GM12878 (cell line): ENCODE measurements around the gene JPT1. TPM values are rescaled to one million over a fixed set of nuclear protein-coding genes. Genes with fewer than 3 reads are reported as not detected.
"Not testable (repeated sequence)": the region's sequence is repeated elsewhere in the genome, so short reads cannot be mapped to it uniquely, and the experiment has no call there.

ENCODE experiments used
- ATAC-seq: fragments of 200-7000 bp; cut with Tn5 transposase; 3 replicates; pipeline ENCODE4 v1.9.1; 2020; ENCODE audit warnings: mild to moderate bottlenecking, moderate library complexity
- BruUV-seq: library from RNA; stranded (reverse); fragments of 400-500 nt; replicated peaks from 2 replicates; lab custom pipeline; 2021; lab: Mats Ljungman, UMichigan
- CTCF ChIA-PET: fragments of 300-600 bp; sonication (Branson Sonifier 250); formaldehyde crosslinking; extraction: SDS; loops from one replicate; lab custom pipeline; 2021; ENCODE audit warnings: inconsistent platforms; lab: Yijun Ruan, JAX
- POLR2A ChIA-PET: fragments of 350-600 bp; formaldehyde crosslinking; extraction: SDS; loops from one replicate; lab custom pipeline; 2021; ENCODE audit warnings: inconsistent platforms; lab: Charles Lee
- RAD21 ChIA-PET: fragments of 300-600 bp; sonication (Branson Sonifier 250); formaldehyde crosslinking; loops from one replicate; lab custom pipeline; 2023; ENCODE audit warnings: antibody characterized with exemption; ENCODE audit not compliant: unreplicated experiment; lab: Charles Lee
- SMC1A ChIA-PET: fragments of 300-600 bp; sonication (Branson Sonifier 250); formaldehyde crosslinking; loops from one replicate; lab custom pipeline; 2023; ENCODE audit not compliant: unreplicated experiment, uncharacterized antibody; lab: Charles Lee
- DNase-seq: peaks from one replicate; pipeline ENCODE4 v3.0.0-alpha.2; 2011; ENCODE audit warnings: low read depth, low spot score
- FAIRE-seq: peaks from 3 replicates; lab custom pipeline; 2011; peaks lifted over from hg19 to GRCh38; lab: Jason Lieb, UNC
- H2AFZ ChIP-seq: 2 replicates; pipeline ENCODE4 v1.6.0; 2011; ENCODE audit warnings: low read depth, low read length, control low read depth; ENCODE audit not compliant: control insufficient read depth
- H3K27ac ChIP-seq: 2 replicates; pipeline ENCODE4 v1.5.1; 2011; ENCODE audit warnings: control low read depth; ENCODE audit not compliant: control insufficient read depth, insufficient read depth
- H3K27me3 ChIP-seq, 2 experiments: replicated peaks in 1 of 2; 2 replicates each; pipeline versions ENCODE4 v1.6.0 to v1.6.1; 2011; ENCODE audit warnings: low read length in 1 of 2; ENCODE audit not compliant: control insufficient read depth in 2 of 2, insufficient read depth in 2 of 2
- H3K36me3 ChIP-seq, 2 experiments: 2 replicates each; pipeline ENCODE4 v1.5.1; 2011; ENCODE audit warnings: low read length in 1 of 2; ENCODE audit not compliant: control insufficient read depth in 2 of 2, insufficient read depth in 2 of 2
- H3K4me1 ChIP-seq: 2 replicates; pipeline ENCODE4 v1.6.1; 2011; ENCODE audit warnings: mild to moderate bottlenecking, low read length, moderate library complexity, mixed read lengths; ENCODE audit not compliant: control insufficient read depth, insufficient read depth
- H3K4me2 ChIP-seq: 2 replicates; pipeline ENCODE4 v1.6.0; 2011; ENCODE audit warnings: control low read depth; ENCODE audit not compliant: control insufficient read depth, insufficient read depth
- H3K4me3 ChIP-seq: fragments of 200-600 bp; sonication (generic); 2 replicates; pipeline ENCODE4 v1.5.1; 2016
- H3K79me2 ChIP-seq: 2 replicates; pipeline ENCODE4 v1.6.0; 2011; ENCODE audit warnings: low read length; ENCODE audit not compliant: control insufficient read depth, insufficient read depth
- H3K9ac ChIP-seq: 2 replicates; pipeline ENCODE4 v1.8.0; 2011; ENCODE audit warnings: low read length, control low read depth, mixed read lengths; ENCODE audit not compliant: control insufficient read depth, insufficient read depth
- H3K9me3 ChIP-seq: replicated peaks from 3 replicates; pipeline ENCODE4 v1.5.1; 2011; ENCODE audit warnings: mild to moderate bottlenecking, low read length; ENCODE audit not compliant: control insufficient read depth, insufficient read depth
- H4K20me1 ChIP-seq: 2 replicates; pipeline ENCODE4 v1.6.0; 2011; ENCODE audit not compliant: control insufficient read depth, insufficient read depth
- BCLAF1 ChIP-seq: fragments of 450-650 bp; IDR thresholded peaks from 2 replicates; pipeline ENCODE4 v1.6.1; 2017; ENCODE audit warnings: antibody characterized with exemption, mild to moderate bottlenecking, moderate library complexity
- CHD1 ChIP-seq: IDR thresholded peaks from 2 replicates; pipeline ENCODE4 v1.6.1; 2012; ENCODE audit warnings: low read depth, low read length, improper control_type of control experiment
- MLLT1 ChIP-seq: fragments of 450-650 bp; IDR thresholded peaks from 2 replicates; pipeline ENCODE4 v1.6.1; 2016; ENCODE audit warnings: mild to moderate bottlenecking
- SPI1 ChIP-seq: IDR thresholded peaks from 2 replicates; pipeline ENCODE4 v1.6.1; 2011; ENCODE audit warnings: low read depth, mild to moderate bottlenecking, low read length, moderate library complexity, borderline replicate concordance; ENCODE audit not compliant: insufficient read depth
- ZBTB40 ChIP-seq: fragments of 450-650 bp; IDR thresholded peaks from 2 replicates; pipeline ENCODE4 v1.6.1; 2016; ENCODE audit warnings: mild to moderate bottlenecking, moderate library complexity, borderline replicate concordance
- WGBS: methylation state at CpG from one replicate; pipeline ENCODE4 v1.1.6; 2016; ENCODE audit warnings: low lambda C conversion rate; ENCODE audit not compliant: insufficient replicate concordance, insufficient coverage; ENCODE audit errors: missing lambda C conversion rate; 5-methylcytosine and 5-hydroxymethylcytosine counted together
- in situ Hi-C: fragments of 300-500 bp; cut with MboI; formaldehyde crosslinking; loops from 9 replicates; pipeline ENCODE4 v1.14.3; 2018; ENCODE audit warnings: mixed read lengths
- intact Hi-C: fragments of 100-400 bp; cut with micrococcal nuclease; formaldehyde crosslinking; loops from one replicate; pipeline ENCODE4 v1.14.2; 2022; ENCODE audit not compliant: unreplicated experiment
- polyA plus RNA-seq, 11 experiments: library from polyadenylated mRNA; depleted of rRNA in 4 of 11; unstranded in 6 of 11; stranded (reverse) in 5 of 11; fragments of >200 nt; fragmentation: Nextera tagmentation in 4 of 11; fragmentation: Illumina TruSeq in 1 of 11; extraction: Ambion mirVana in 4 of 11; extraction: Trizol in 1 of 11; gene quantifications; 1 replicate in 1 of 11; 2 replicates in 10 of 11; pipeline versions ENCODE4 v1.2.1 to v1.2.3, GENCODE V29; 2011 to 2016; ENCODE audit warnings: inconsistent platforms in 2 of 11, missing spikeins in 2 of 11, low read depth in 1 of 11
- total RNA-seq, 4 experiments: library from RNA; depleted of rRNA in 3 of 4; stranded (reverse); fragments of >200 nt in 3 of 4; fragmentation: Illumina TruSeq in 1 of 4; extraction: Trizol in 1 of 4; gene quantifications; 2 replicates each; pipeline versions ENCODE4 v1.2.1 to v1.2.3, GENCODE V29; 2013 to 2021

Gene JPT1
- total and polyA plus RNA-seq, 10 of the 15 experiments (the other 5 are each of a cell fraction or from before 2014, with no cell fraction given): 79.7 to 651 (median 323) TPM

DNA sequence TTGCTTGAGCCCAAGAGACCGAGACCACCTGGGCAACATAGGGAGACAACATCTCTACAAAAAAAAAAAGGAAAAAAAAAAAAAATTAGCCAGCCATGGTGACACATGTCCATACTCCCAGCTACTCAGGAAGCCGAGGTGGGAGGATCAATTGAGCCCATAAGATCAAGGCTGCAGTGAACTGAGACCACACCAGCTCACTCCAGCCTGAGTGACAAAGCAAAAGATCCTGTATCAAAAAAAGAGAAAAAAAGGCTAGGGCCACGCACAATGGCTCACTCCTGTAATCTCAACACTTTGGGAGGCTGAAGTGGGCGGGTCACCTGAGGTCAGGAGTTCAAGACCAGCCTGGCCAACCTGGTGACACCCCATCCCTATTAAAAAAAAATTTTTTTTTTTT is 14.7 kb upstream of the JPT1 start (continued):
- no peak for TF ChIP-seq BCLAF1
- no peak for TF ChIP-seq ZBTB40
- no peak for TF ChIP-seq CHD1
- TF ChIP-seq SPI1: no peak
- TF ChIP-seq MLLT1: no peak

GRCh38 chr17:75164606-75165005 is 10.3 kb upstream of the JPT1 start:
- H3K4me1 ChIP-seq, H3K9me3 ChIP-seq, DNase-seq, intact Hi-C loops, H3K4me3 ChIP-seq, H3K27ac ChIP-seq, H4K20me1 ChIP-seq, H3K79me2 ChIP-seq, H3K9ac ChIP-seq, RAD21 ChIA-PET, in situ Hi-C loops, ATAC-seq, BruUV-seq, FAIRE-seq, H3K27me3 ChIP-seq, H3K4me2 ChIP-seq, H2AFZ ChIP-seq, H3K36me3 ChIP-seq: not testable (repeated sequence)
- ChIA-PET CTCF (interaction anchor here (0.9 to 1.0 kb wide), 2 partner anchors 37 to 203 kb away, joined by 3 to 5 read pairs; no protein-coding TSS in a partner anchor), POLR2A (interaction anchor here (0.6 kb wide), 1 partner anchor 125 kb away, joined by 4 read pairs; no protein-coding TSS in a partner anchor), SMC1A (interaction anchor here (0.7 to 1.0 kb wide), 2 partner anchors 61 to 352 kb away, joined by 3 read pairs; partner anchors contain the start of gene TSEN54)
- 99% methylated on average over 15 of the region's 15 CpGs for WGBS
